Esophagus squamous epithelium (tissue), 4 donors: Measurements from ENCODE around the gene KDM7A.

Experiments
- POLR2A ChIP-seq, 4 donors: fragments of 450-650 bp; IDR thresholded peaks; one replicate each; pipeline ENCODE4 v1.6.1; 2017; ENCODE audit warnings: antibody characterized with exemption in 4 of 4, mild to moderate bottlenecking in 4 of 4, moderate library complexity in 3 of 4
- TF ChIP-seq, protein P1 (sequence below), 6 experiments: fragments of 450-650 bp in 4 of 6; fragments of 200-600 bp in 2 of 6; sonication (generic) in 2 of 6; IDR thresholded peaks; one replicate each; pipeline ENCODE4 v1.5.1; 2016 to 2019; ENCODE audit warnings: antibody characterized with exemption in 6 of 6, mild to moderate bottlenecking in 4 of 6, moderate library complexity in 4 of 6

DNA sequence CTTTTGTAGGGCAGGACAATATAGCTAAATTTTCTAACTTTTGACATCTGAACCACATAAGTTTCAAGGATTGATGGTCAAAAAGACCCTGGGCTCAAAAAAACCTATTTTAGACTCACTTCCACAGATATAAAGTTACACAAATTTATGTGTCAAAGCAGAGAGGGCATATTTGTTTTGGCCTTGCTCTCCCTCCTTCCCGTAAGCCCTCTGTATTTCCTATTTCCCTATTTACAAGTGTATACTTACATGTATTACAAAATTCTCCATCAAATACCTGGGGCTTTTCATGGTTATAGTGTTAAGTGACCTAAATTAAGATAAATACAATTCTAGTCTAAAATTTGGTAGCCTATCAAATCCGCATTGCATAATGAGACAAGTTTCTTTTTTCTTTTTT lies 2.6 kb downstream of the KDM7A start:
- TF ChIP-seq, protein P1, sequence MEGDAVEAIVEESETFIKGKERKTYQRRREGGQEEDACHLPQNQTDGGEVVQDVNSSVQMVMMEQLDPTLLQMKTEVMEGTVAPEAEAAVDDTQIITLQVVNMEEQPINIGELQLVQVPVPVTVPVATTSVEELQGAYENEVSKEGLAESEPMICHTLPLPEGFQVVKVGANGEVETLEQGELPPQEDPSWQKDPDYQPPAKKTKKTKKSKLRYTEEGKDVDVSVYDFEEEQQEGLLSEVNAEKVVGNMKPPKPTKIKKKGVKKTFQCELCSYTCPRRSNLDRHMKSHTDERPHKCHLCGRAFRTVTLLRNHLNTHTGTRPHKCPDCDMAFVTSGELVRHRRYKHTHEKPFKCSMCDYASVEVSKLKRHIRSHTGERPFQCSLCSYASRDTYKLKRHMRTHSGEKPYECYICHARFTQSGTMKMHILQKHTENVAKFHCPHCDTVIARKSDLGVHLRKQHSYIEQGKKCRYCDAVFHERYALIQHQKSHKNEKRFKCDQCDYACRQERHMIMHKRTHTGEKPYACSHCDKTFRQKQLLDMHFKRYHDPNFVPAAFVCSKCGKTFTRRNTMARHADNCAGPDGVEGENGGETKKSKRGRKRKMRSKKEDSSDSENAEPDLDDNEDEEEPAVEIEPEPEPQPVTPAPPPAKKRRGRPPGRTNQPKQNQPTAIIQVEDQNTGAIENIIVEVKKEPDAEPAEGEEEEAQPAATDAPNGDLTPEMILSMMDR (IDR thresholded peaks at IDR 0.05) = no peak
- TF ChIP-seq POLR2A (IDR thresholded peaks at IDR 0.05) = no peak
